ENCODE data around the gene MT1F.

DNA sequence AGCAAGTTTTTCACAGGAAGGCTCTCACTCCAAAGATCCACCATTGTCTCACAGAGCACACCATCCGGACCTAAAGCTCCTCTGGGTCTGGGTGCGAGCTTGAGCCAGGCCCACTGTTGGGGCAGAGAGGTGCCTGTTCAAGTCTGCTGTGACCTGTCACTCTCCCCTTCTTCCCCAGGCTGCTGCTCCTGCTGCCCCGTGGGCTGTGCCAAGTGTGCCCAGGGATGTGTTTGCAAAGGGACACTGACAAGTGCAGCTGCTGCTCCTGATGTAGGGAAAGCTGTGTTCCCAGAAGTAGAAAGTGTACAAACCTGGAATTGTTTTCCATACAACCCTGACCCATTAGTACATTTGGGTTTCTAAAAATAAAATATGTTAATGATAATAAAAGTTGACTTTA is 19.7 kb downstream of the MT1F start:
- TF ChIP-seq, protein P1, sequence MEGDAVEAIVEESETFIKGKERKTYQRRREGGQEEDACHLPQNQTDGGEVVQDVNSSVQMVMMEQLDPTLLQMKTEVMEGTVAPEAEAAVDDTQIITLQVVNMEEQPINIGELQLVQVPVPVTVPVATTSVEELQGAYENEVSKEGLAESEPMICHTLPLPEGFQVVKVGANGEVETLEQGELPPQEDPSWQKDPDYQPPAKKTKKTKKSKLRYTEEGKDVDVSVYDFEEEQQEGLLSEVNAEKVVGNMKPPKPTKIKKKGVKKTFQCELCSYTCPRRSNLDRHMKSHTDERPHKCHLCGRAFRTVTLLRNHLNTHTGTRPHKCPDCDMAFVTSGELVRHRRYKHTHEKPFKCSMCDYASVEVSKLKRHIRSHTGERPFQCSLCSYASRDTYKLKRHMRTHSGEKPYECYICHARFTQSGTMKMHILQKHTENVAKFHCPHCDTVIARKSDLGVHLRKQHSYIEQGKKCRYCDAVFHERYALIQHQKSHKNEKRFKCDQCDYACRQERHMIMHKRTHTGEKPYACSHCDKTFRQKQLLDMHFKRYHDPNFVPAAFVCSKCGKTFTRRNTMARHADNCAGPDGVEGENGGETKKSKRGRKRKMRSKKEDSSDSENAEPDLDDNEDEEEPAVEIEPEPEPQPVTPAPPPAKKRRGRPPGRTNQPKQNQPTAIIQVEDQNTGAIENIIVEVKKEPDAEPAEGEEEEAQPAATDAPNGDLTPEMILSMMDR (IDR thresholded peaks at IDR 0.05), result no peak
- TF ChIP-seq POLR2A (IDR thresholded peaks at IDR 0.05), result no peak
- TF ChIP-seq POLR2AphosphoS5 (IDR thresholded peaks at IDR 0.05), result no peak
- no peak for TF ChIP-seq EP300 (IDR thresholded peaks at IDR 0.05)
